ENCODE results near the gene TEKT3. TPM values are rescaled to one million over a fixed set of nuclear protein-coding genes. Genes with fewer than 3 reads are reported as not detected.
A peak's percentile ranks its signal among the peaks of the same experiment; 100 is the strongest.

Gene TEKT3
- total RNA-seq, 2 donors from 2014 or later, result not detected

- Histone ChIP-seq H3K36me3 (peaks cover 12% of the 10 kb centered on the region), H3K9me3 (no peaks in the 10 kb centered on the region), H3K4me1 (peaks cover 0 to 26% of the 10 kb centered on the region in 2 donors), H3K27ac (peak overlapping the region; percentile 97 to 99), H3K27me3 (no peaks in the 10 kb centered on the region), H3K4me3 (peak overlapping the region; percentile 60 to 69)
- TF ChIP-seq, protein P1, sequence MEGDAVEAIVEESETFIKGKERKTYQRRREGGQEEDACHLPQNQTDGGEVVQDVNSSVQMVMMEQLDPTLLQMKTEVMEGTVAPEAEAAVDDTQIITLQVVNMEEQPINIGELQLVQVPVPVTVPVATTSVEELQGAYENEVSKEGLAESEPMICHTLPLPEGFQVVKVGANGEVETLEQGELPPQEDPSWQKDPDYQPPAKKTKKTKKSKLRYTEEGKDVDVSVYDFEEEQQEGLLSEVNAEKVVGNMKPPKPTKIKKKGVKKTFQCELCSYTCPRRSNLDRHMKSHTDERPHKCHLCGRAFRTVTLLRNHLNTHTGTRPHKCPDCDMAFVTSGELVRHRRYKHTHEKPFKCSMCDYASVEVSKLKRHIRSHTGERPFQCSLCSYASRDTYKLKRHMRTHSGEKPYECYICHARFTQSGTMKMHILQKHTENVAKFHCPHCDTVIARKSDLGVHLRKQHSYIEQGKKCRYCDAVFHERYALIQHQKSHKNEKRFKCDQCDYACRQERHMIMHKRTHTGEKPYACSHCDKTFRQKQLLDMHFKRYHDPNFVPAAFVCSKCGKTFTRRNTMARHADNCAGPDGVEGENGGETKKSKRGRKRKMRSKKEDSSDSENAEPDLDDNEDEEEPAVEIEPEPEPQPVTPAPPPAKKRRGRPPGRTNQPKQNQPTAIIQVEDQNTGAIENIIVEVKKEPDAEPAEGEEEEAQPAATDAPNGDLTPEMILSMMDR (IDR thresholded peaks at IDR 0.05), result no peak
- DNase-seq (ENCODE audit: low spot score), result no peak
Measured at GRCh38 chr17:15263680-15264079, 77.7 kb downstream of the TEKT3 start.

DNA sequence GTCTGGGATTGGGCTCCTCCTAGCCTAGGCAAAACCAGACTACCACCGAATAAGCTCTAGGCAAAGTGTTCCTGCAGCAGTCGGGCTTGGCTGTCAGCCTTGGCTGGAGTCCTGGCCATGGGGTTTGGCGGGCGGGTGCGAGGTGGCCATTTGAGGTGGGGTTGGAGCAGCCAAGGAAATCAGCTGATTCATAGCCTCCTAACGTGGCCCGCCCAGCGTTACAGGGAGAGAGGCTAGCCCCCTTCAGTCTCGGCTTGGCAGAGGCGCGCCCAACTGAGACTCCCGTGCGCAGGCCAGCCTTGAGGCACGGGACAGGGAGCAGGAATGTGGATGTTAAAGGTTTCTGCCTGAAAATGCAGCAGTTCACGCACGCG, 78.2 kb downstream of the TEKT3 start:
- TF ChIP-seq, protein P1 (IDR thresholded peaks at IDR 0.05), result no peak
- Histone ChIP-seq H3K36me3 (peaks cover 17% of the 10 kb centered on the region), H3K27me3 (no peaks in the 10 kb centered on the region), H3K4me1 (peaks cover 0 to 31% of the 10 kb centered on the region in 2 donors), H3K4me3 (peak overlapping the region; percentile 60 to 69), H3K9me3 (no peaks in the 10 kb centered on the region), H3K27ac (peak overlapping the region; percentile 97 to 99)
- DNase-seq (ENCODE audit: low spot score), result peak; percentile 96

GRCh38 chr17:15262291-15263205, 78.8 kb downstream of the TEKT3 start:
- Histone ChIP-seq H3K27ac (peak overlapping the region; percentile 97 to 99), H3K4me1 (peaks cover 0 to 38% of the 10 kb centered on the region in 2 donors), H3K27me3 (no peaks in the 10 kb centered on the region), H3K4me3 (peak overlapping the region; percentile 60 to 69), H3K9me3 (no peaks in the 10 kb centered on the region), H3K36me3 (peaks cover 23% of the 10 kb centered on the region)
- TF ChIP-seq, protein P1 (IDR thresholded peaks at IDR 0.05), result peak in 1 of 2 donors; percentile 68
- peak; percentile 93 for DNase-seq (ENCODE audit: low spot score)

- no peak for DNase-seq (ENCODE audit: low spot score)
- Histone ChIP-seq H3K9me3 (no peaks in the 10 kb centered on the region), H3K4me1 (peaks cover 0 to 45% of the 10 kb centered on the region in 2 donors), H3K36me3 (peaks cover 30% of the 10 kb centered on the region), H3K27me3 (no peaks in the 10 kb centered on the region), H3K27ac (peak overlapping the region; percentile 97 to 99), H3K4me3 (peak overlapping the region; percentile 60 to 69)
- TF ChIP-seq, protein P1 (IDR thresholded peaks at IDR 0.05), result no peak
Measured at GRCh38 chr17:15261802-15262290, 79.6 kb downstream of the TEKT3 start.

GRCh38 chr17:15261258-15261801, 80.1 kb downstream of the TEKT3 start:
- Histone ChIP-seq H3K27me3 (no peaks in the 10 kb centered on the region), H3K27ac (peak overlapping the region; percentile 97 to 99), H3K9me3 (no peaks in the 10 kb centered on the region), H3K4me3 (peak overlapping the region; percentile 60 to 69), H3K4me1 (peaks cover 0 to 50% of the 10 kb centered on the region in 2 donors), H3K36me3 (peaks cover 35% of the 10 kb centered on the region)
- no peak for DNase-seq (ENCODE audit: low spot score)
- TF ChIP-seq, protein P1 (IDR thresholded peaks at IDR 0.05), result no peak
